Stimulated activated CD8-positive, alpha-beta memory T cell treated with anti-CD3 and anti-CD28 coated beads, Interleukin-2, amount 100 ng/mL, for 1 hour (primary cell): ENCODE measurements around the gene VPS13C.

Experiments
- DNase-seq, 2 donors: peaks; one replicate each; pipeline ENCODE4 v3.0.0-alpha.2; 2020; ENCODE audit warnings: low read depth in 2 of 2

The VPS13C gene

GRCh38 chr15:61816856-61817255 is 243.4 kb downstream of the VPS13C start:
- DNase-seq, result no peak

GRCh38 chr15:61815356-61816083 is 244.7 kb downstream of the VPS13C start:
- DNase-seq, result no peak

DNA sequence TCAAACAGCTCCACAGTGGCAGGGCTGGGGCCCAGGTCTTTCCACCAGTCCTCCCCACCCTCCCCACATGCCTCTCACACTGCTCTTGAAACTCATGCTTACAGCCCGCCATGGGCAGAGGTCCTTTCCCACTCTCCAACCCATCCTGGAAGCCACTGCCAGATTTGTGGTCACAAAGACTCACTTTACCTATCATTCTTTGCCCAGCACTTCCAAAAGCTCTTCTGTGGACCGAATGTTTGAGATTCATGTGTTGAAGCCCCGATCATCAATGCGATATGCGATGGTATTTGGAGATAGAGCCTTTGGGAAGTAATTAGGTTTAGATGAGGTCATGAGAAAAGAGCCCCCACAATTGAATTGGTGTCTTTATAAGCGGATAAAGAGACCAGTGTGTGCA is 247.8 kb downstream of the VPS13C start:
- no peak for DNase-seq

DNA sequence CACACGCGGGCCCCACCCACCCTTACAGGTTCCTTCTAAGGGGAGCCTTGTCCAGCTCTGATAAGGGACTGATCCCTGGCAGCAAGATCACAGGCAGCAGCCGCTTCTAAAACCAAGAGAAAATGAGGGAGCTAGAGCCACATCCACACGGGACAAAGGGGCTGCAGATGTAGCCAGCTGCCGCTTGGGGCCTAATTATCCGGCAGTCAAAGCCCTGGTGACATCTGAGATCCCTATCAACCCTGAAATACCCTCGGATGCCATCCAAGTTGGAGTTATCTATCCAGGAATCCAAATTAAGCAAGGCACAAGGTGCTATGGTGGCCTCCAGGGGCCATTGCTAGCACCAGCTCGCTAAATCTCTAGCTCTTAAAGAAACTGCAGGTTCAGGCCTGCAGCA is 248.3 kb downstream of the VPS13C start:
- no peak for DNase-seq

DNA sequence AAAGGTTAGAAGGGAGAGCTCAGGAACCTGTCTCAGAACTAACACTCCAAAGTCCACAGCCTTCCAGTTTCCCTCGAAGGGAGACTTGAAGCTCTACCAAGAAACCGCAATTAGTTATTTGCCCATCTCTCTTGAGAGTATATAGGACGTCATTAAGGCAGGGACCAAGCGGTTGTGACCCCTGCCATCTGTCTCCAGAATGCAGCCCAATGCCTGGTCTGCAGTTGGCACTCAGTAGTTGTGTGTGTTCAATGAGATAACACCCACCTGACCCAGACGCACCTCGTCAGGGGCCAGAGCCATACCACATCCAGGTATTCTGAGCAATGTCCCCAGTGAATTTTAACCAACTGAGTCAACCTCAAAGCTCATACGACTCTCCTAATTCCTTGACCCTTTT is 251.0 kb downstream of the VPS13C start:
- no peak for DNase-seq

- DNase-seq, result no peak
These were observed 252.8 kb downstream of the VPS13C start for GRCh38 chr15:61807281-61807929.
